ENCODE data around the gene USP27X.

DNA sequence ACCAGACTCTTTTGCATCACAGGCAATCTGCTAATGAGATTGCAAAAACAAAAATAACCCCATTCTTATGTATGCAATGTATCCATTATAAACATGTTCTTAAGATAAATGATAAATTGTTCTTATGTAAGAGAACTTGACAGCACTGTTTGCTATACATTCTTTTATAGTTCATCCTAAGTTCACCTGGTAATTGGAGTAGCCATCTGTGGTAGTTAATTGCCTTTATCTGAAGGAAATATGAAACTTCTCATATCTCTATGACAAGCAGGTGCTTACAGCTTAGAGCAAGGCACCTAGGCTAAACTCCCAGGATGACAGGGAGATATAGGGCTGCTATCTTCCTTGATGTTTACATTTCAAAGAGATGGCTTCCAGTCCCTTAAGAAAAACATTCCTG is 21.8 kb downstream of the USP27X start:
- TF ChIP-seq, protein P1, sequence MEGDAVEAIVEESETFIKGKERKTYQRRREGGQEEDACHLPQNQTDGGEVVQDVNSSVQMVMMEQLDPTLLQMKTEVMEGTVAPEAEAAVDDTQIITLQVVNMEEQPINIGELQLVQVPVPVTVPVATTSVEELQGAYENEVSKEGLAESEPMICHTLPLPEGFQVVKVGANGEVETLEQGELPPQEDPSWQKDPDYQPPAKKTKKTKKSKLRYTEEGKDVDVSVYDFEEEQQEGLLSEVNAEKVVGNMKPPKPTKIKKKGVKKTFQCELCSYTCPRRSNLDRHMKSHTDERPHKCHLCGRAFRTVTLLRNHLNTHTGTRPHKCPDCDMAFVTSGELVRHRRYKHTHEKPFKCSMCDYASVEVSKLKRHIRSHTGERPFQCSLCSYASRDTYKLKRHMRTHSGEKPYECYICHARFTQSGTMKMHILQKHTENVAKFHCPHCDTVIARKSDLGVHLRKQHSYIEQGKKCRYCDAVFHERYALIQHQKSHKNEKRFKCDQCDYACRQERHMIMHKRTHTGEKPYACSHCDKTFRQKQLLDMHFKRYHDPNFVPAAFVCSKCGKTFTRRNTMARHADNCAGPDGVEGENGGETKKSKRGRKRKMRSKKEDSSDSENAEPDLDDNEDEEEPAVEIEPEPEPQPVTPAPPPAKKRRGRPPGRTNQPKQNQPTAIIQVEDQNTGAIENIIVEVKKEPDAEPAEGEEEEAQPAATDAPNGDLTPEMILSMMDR (conservative IDR thresholded peaks at IDR 0.05 in 1 of 2, IDR thresholded peaks at IDR 0.05 in 1 of 2; ENCODE audit: low read depth in 1 of 2, low read length in 2 of 2): no peak
- TF ChIP-seq EZH2 (IDR thresholded peaks at IDR 0.05; ENCODE audit: low read length, missing control alignments): no peak
